Brain microvascular endothelial cell (primary cell): ENCODE measurements around the gene AMOTL2.

ENCODE experiments used
- DNase-seq: peaks from one replicate; pipeline ENCODE4 v3.0.0-alpha.2; 2020
- H3K27ac ChIP-seq: fragments of 250-450 bp; sonication (Bioruptor Pico); 2 replicates; pipeline ENCODE4 v1.5.1; 2020; ENCODE audit warnings: mild to moderate bottlenecking, moderate library complexity
- H3K27me3 ChIP-seq: fragments of 250-450 bp; sonication (Bioruptor Pico); replicated peaks from 2 replicates; pipeline ENCODE4 v1.5.1; 2020; ENCODE audit warnings: mild to moderate bottlenecking
- H3K36me3 ChIP-seq: fragments of 250-450 bp; sonication (Bioruptor Pico); replicated peaks from 2 replicates; pipeline ENCODE4 v1.5.1; 2020; ENCODE audit warnings: mild to moderate bottlenecking
- H3K4me3 ChIP-seq: 2 replicates; pipeline ENCODE4 v1.5.1; 2011; ENCODE audit warnings: low read depth, mild to moderate bottlenecking, control low read depth, low read length, moderate library complexity
- in situ Hi-C: cut with HindIII; loops from 2 replicates; pipeline ENCODE4 v1.10.0; 2017; ENCODE audit warnings: low sequenced_read_pairs, low pct_ligation_motif_present
- TF ChIP-seq, protein P1 (sequence below): IDR thresholded peaks from 2 replicates; pipeline ENCODE4 v1.5.1; 2011; ENCODE audit warnings: low read depth, mild to moderate bottlenecking, moderate library complexity, low read length, control low read depth, inconsistent platforms; ENCODE audit errors: missing control alignments

Gene AMOTL2

GRCh38 chr3:134326126-134326525, 48.1 kb downstream of the AMOTL2 start:
- Histone ChIP-seq H3K27me3 (no peaks in the 10 kb centered on the region), H3K4me3 (no peak overlapping the region), H3K27ac (peak overlapping the region; percentile 89), H3K36me3 (no peaks in the 10 kb centered on the region)
- TF ChIP-seq, protein P1, sequence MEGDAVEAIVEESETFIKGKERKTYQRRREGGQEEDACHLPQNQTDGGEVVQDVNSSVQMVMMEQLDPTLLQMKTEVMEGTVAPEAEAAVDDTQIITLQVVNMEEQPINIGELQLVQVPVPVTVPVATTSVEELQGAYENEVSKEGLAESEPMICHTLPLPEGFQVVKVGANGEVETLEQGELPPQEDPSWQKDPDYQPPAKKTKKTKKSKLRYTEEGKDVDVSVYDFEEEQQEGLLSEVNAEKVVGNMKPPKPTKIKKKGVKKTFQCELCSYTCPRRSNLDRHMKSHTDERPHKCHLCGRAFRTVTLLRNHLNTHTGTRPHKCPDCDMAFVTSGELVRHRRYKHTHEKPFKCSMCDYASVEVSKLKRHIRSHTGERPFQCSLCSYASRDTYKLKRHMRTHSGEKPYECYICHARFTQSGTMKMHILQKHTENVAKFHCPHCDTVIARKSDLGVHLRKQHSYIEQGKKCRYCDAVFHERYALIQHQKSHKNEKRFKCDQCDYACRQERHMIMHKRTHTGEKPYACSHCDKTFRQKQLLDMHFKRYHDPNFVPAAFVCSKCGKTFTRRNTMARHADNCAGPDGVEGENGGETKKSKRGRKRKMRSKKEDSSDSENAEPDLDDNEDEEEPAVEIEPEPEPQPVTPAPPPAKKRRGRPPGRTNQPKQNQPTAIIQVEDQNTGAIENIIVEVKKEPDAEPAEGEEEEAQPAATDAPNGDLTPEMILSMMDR = no peak
- in situ Hi-C loops = no loop called here
- DNase-seq = no peak

- H3K27ac ChIP-seq = no peak overlapping the region
- H3K27me3 ChIP-seq = no peaks in the 10 kb centered on the region
- TF ChIP-seq, protein P1 = no peak
- H3K4me3 ChIP-seq = no peak overlapping the region
- no peak for DNase-seq
- in situ Hi-C loops = no loop called here
- no peaks in the 10 kb centered on the region for H3K36me3 ChIP-seq
These were observed 48.5 kb downstream of the AMOTL2 start for GRCh38 chr3:134325706-134326105.

GRCh38 chr3:134325061-134325705, 49.1 kb downstream of the AMOTL2 start:
- no peaks in the 10 kb centered on the region for H3K27me3 ChIP-seq
- in situ Hi-C loops = no loop called here
- TF ChIP-seq, protein P1 = no peak
- no peak for DNase-seq
- H3K36me3 ChIP-seq = no peaks in the 10 kb centered on the region
- no peak overlapping the region for H3K4me3 ChIP-seq
- H3K27ac ChIP-seq = no peak overlapping the region

DNA sequence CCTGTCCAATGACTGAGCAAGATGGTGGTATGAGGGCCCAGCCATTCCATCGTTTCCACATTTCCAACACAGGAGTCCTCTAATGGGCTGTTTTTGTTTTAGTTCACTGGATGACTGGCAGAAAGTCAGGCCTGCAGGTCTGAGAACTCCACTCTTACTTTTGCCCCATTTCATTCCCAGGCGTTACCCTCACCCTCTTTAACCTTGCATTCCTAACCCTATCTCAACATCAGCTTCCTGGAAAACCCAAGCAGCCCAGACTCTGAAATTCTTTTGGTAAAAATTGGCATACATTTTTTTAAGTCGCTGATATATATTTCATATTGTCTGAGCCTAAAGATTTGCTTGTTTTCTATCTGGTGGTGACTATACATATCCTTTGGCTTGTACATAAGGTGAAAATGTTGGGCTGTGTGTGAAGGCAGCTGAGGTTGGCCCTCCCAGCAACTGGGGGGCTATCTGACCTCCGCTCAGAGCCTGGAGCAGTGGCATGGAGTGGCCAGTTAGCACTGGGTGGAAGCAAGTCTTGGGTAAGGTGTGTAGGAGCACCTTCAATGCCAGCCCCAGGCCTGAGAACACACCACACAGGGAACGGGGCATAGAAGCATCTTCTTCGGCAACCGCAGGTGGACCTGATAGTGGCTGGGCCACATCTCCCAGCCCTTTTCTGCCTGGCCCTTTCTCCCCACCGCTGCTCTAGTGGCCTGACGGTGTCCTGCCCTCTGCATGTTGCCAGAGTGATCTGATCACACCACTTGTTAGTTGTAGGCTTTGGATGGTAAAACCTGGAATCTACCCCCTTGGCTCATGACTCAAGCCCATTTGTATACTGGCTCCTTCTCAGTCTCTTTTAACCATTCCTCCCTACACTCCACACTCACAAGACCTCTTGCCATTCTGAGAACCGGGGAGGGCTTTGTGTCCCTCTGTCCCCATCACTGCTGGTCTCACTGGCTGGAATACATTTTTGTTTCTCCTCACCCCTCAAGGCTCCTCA, 50.0 kb downstream of the AMOTL2 start:
- Histone ChIP-seq H3K27me3 (no peaks in the 10 kb centered on the region), H3K36me3 (no peaks in the 10 kb centered on the region), H3K4me3 (no peak overlapping the region), H3K27ac (no peak overlapping the region)
- no peak for DNase-seq
- TF ChIP-seq, protein P1 = no peak
- in situ Hi-C loops = no loop called here

DNA sequence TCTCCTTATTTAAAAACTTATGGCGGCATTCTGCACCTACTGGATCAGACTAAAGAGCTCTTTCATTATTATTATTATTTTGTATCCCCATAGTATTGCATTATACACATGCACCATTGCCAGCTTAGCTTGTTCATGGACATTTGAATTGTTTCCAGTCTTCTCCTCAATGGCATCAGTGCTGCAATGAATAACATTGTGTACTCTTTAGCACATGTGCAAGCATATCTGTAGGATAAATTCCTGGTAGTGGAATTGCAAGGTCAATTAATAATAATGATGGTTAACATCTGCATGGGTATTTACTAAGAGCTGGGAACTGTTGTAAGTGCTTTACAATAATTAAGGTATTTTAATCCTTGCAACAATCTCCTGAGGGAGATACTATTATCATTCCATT, 52.0 kb downstream of the AMOTL2 start:
- TF ChIP-seq, protein P1 = no peak
- Histone ChIP-seq H3K4me3 (no peak overlapping the region), H3K27me3 (no peaks in the 10 kb centered on the region), H3K27ac (no peak overlapping the region), H3K36me3 (no peaks in the 10 kb centered on the region)
- in situ Hi-C loops = no loop called here
- no peak for DNase-seq
